ENCODE data around the gene SRGAP3.

SRGAP3 gene

DNA sequence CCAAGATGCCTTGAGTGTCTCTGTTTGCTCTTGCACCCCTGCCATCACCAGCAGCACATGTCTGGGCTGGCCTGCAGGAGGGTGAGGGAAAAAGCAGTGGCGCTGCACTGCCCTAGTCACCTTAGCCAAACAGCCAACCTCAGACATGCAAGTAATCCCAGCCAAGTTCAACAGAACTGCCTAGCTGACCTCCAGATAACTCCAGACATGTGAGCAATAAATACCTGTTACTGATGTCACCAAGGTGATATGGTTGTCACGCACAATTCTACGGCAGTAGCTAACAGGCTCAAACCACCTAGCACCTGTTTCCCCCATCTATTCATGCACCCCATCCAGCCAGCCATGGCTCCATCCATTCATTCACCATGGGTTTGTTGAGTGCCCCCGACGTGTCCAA is 99.9 kb downstream of the SRGAP3 start:
- DNase-seq (ENCODE audit: low read depth): no peak
- TF ChIP-seq, protein P1, sequence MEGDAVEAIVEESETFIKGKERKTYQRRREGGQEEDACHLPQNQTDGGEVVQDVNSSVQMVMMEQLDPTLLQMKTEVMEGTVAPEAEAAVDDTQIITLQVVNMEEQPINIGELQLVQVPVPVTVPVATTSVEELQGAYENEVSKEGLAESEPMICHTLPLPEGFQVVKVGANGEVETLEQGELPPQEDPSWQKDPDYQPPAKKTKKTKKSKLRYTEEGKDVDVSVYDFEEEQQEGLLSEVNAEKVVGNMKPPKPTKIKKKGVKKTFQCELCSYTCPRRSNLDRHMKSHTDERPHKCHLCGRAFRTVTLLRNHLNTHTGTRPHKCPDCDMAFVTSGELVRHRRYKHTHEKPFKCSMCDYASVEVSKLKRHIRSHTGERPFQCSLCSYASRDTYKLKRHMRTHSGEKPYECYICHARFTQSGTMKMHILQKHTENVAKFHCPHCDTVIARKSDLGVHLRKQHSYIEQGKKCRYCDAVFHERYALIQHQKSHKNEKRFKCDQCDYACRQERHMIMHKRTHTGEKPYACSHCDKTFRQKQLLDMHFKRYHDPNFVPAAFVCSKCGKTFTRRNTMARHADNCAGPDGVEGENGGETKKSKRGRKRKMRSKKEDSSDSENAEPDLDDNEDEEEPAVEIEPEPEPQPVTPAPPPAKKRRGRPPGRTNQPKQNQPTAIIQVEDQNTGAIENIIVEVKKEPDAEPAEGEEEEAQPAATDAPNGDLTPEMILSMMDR (IDR thresholded peaks at IDR 0.05; ENCODE audit: insufficient read depth, low read depth, low read length, missing control alignments): no peak
- H3K4me3 ChIP-seq (ENCODE audit: low read depth, low read length): no peak overlapping the region

DNA sequence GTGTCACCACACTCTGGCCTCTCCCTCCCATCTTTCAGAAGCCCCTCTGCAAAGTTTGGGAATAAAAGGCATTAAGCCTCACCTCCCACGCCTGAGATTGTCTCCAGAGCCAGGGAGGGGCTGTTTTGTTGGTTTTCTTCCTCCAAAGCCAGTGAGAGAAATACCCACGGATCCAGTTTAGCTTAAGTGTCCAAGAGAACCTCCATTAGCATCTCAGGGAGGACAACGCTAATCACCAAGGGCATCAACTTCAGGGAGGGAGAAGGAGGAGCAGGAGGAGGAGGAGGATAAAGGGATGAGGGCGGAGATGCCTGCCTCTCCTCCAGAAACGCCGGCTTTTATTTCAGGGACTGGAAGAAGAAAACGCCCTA is 101.6 kb downstream of the SRGAP3 start:
- no peak for DNase-seq (ENCODE audit: low read depth)
- H3K4me3 ChIP-seq (ENCODE audit: low read depth, low read length): no peak overlapping the region
- TF ChIP-seq, protein P1 (IDR thresholded peaks at IDR 0.05; ENCODE audit: insufficient read depth, low read depth, low read length, missing control alignments): no peak

DNA sequence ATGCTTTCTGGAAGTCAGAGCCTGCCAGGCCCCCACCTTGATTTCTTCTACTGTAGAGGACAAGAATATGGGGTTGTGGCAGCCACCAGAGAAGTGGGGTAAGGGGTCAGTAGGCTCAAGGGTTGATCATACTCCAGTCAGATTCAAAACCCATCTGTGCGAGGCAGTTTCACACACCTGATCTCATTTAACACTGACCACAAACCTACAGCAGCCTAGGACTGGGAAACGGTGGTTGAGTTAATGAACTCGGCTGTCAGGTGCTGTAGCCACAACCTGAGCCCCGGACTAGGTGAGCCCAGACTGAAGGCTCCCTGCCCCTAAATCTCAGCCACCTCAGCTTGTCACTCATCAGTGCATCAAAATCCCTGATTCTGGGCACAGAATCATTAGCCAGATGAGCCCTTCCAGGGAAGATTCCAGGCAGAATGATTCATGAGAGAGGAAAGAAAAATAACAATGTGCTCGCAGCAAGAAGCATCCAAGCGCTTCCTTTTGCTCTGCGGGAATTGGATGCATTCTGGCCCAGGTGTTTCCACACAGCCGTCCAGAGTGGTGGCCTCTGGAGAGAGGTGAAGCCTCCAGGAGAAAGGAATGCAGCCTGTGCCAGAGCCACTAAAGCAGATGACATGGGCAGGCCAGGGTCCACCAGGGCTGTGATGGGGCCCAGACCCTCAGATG is 102.1 kb downstream of the SRGAP3 start:
- DNase-seq (ENCODE audit: low read depth): peak; percentile 48
- TF ChIP-seq, protein P1 (IDR thresholded peaks at IDR 0.05; ENCODE audit: insufficient read depth, low read depth, low read length, missing control alignments): no peak
- H3K4me3 ChIP-seq (ENCODE audit: low read depth, low read length): no peak overlapping the region

DNA sequence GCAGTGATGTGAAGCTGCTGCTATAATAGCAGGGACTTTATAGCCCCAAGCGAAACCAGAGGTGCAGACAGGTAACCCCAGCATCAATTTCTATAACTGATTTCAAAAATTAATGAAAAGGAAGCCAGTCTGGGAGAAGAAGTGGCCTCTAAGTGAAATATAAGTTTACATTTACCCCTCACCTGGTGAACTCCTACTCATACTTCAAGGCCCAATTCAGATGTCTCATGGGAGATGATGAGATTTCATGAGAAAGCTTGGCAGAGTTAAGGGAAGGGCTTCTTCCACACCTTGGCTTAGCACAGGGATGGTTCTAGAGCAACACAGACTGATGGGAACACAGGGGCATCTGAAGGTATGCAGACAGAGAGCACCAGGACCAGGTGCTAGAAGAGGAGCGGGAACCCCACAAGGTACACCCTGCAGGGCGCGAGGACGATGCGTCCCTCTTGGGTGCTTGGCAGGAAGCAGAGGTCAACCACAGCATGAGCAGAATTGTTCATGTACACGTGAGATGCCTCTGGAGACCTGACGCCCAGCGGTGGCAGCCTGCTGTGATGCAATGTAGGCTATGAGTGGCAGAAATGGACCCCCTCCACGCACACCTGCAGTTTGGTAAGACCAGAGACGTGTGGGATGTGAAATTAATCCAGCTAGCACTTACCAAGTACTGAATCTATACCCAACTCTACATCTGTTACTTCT is 102.9 kb downstream of the SRGAP3 start:
- DNase-seq (ENCODE audit: low read depth): peak; percentile 52
- TF ChIP-seq, protein P1 (IDR thresholded peaks at IDR 0.05; ENCODE audit: insufficient read depth, low read depth, low read length, missing control alignments): no peak
- H3K4me3 ChIP-seq (ENCODE audit: low read depth, low read length): no peak overlapping the region

DNA sequence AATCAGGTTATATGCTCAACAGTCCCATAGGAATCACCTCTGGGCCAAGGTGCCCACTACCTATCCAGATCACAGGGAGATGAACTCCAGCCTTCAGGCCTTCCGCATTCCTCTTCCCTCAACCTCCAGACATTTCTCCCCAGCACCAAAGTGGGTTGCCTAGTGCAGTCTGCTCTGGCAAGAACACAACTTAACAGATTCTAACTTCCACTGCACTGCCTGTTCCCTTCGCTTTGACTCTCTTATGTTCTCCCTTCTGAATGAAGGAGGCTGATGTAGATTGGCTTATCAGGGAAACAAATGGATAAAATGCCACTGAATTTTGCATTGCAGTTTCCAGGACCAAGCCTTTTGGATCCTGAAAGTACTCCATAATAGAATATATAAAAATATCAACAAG is 106.3 kb downstream of the SRGAP3 start:
- DNase-seq (ENCODE audit: low read depth): no peak
- TF ChIP-seq, protein P1 (IDR thresholded peaks at IDR 0.05; ENCODE audit: insufficient read depth, low read depth, low read length, missing control alignments): no peak
- no peak overlapping the region for H3K4me3 ChIP-seq (ENCODE audit: low read depth, low read length)

DNA sequence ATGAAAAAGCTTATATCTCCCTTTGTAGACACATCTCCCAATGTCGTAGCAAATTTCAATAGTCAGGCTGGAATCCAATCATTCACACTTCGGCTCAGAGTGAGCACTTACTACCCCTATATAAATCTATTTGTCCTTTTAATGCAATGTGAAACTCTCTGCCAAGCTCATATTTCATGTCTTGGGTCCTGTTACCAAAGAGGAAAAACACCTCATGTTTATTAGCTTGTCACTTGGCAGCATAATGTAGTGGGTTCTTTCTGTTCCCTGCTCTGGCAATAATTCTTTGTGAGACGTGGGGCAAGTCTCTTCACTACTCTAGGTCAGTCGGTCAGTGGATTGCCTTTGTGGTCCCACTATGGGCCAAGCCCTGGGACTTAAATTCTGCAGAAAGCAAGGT is 107.1 kb downstream of the SRGAP3 start:
- TF ChIP-seq, protein P1 (IDR thresholded peaks at IDR 0.05; ENCODE audit: insufficient read depth, low read depth, low read length, missing control alignments): no peak
- no peak overlapping the region for H3K4me3 ChIP-seq (ENCODE audit: low read depth, low read length)
- no peak for DNase-seq (ENCODE audit: low read depth)
